ENCODE results near the gene TGFBI. TPM values are rescaled to one million over a fixed set of nuclear protein-coding genes. Genes with fewer than 3 reads are reported as not detected.

TGFBI gene
- total RNA-seq: 491 to 631 TPM (median 620 TPM) in 3 replicates
- long read RNA-seq, transcript TGFBI-201 (17 exons, 2,804 nt): major isoform, 485 of 932 reads
- long read RNA-seq, partial matches to known transcripts: 72 of 932 reads
- long read RNA-seq, other reads (novel, unspliced or antisense): 375 of 932 reads

- peak; percentile 54 for TF ChIP-seq CTCF (IDR thresholded peaks at IDR 0.05)
- Mint-ChIP-seq H3K4me1 (ENCODE audit: low read depth) (peaks cover 94% of the 10 kb centered on the region), H3K27me3 (ENCODE audit: low read depth) (no peaks in the 10 kb centered on the region), H3K27ac (ENCODE audit: unreplicated experiment) (peak within 1 kb of the TSS; percentile 7), H3K9me3 (ENCODE audit: low read depth) (no peaks in the 10 kb centered on the region), H3K36me3 (ENCODE audit: low read depth) (peaks cover 8% of the 10 kb centered on the region), H3K4me3 (ENCODE audit: unreplicated experiment) (peak within 1 kb of the TSS; percentile 74)
- DNase-seq (ENCODE audit: low spot score): no peak
These were observed at the start of gene TGFBI for GRCh38 chr5:136028782-136029742. TSS of gene TGFBI (plus strand) at chr5:136028988. CDS start at chr5:136029056, 68 bp downstream.

- Mint-ChIP-seq H3K9me3 (ENCODE audit: low read depth) (no peaks in the 10 kb centered on the region), H3K4me1 (ENCODE audit: low read depth) (peaks cover 23% of the 10 kb centered on the region), H3K27me3 (ENCODE audit: low read depth) (no peaks in the 10 kb centered on the region), H3K27ac (ENCODE audit: unreplicated experiment) (no peak overlapping the region), H3K4me3 (ENCODE audit: unreplicated experiment) (no peak overlapping the region), H3K36me3 (ENCODE audit: low read depth) (peaks cover 3% of the 10 kb centered on the region)
- no peak for DNase-seq (ENCODE audit: low spot score)
- TF ChIP-seq CTCF (IDR thresholded peaks at IDR 0.05): no peak
These were observed 49.8 kb upstream of the TGFBI start for GRCh38 chr5:135978993-135979392.

GRCh38 chr5:135979510-135979909, 49.3 kb upstream of the TGFBI start:
- Mint-ChIP-seq H3K27me3 (ENCODE audit: low read depth) (no peaks in the 10 kb centered on the region), H3K4me1 (ENCODE audit: low read depth) (peaks cover 21% of the 10 kb centered on the region), H3K27ac (ENCODE audit: unreplicated experiment) (peak overlapping the region; percentile 3), H3K9me3 (ENCODE audit: low read depth) (no peaks in the 10 kb centered on the region), H3K4me3 (ENCODE audit: unreplicated experiment) (no peak overlapping the region), H3K36me3 (ENCODE audit: low read depth) (peaks cover 3% of the 10 kb centered on the region)
- TF ChIP-seq CTCF (IDR thresholded peaks at IDR 0.05): no peak
- DNase-seq (ENCODE audit: low spot score): no peak

GRCh38 chr5:135980620-135981019, 48.2 kb upstream of the TGFBI start:
- H3K4me1 Mint-ChIP-seq (ENCODE audit: low read depth): peaks cover 21% of the 10 kb centered on the region
- no peak overlapping the region for H3K4me3 Mint-ChIP-seq (ENCODE audit: unreplicated experiment)
- no peak for DNase-seq (ENCODE audit: low spot score)
- H3K27me3 Mint-ChIP-seq (ENCODE audit: low read depth): no peaks in the 10 kb centered on the region
- H3K9me3 Mint-ChIP-seq (ENCODE audit: low read depth): no peaks in the 10 kb centered on the region
- no peak overlapping the region for H3K27ac Mint-ChIP-seq (ENCODE audit: unreplicated experiment)
- peaks cover 3% of the 10 kb centered on the region for H3K36me3 Mint-ChIP-seq (ENCODE audit: low read depth)
- no peak for TF ChIP-seq CTCF (IDR thresholded peaks at IDR 0.05)

- Mint-ChIP-seq H3K4me1 (ENCODE audit: low read depth) (peaks cover 28% of the 10 kb centered on the region), H3K9me3 (ENCODE audit: low read depth) (peaks cover 13% of the 10 kb centered on the region), H3K36me3 (ENCODE audit: low read depth) (peaks cover 1% of the 10 kb centered on the region), H3K4me3 (ENCODE audit: unreplicated experiment) (no peak overlapping the region), H3K27me3 (ENCODE audit: low read depth) (no peaks in the 10 kb centered on the region), H3K27ac (ENCODE audit: unreplicated experiment) (peak overlapping the region; percentile 92)
- TF ChIP-seq CTCF (IDR thresholded peaks at IDR 0.05): no peak
- DNase-seq (ENCODE audit: low spot score): no peak
These were observed 42.8 kb upstream of the TGFBI start for GRCh38 chr5:135985951-135986350.

All from chondrocyte (in vitro differentiated cells).